GM12874 (cell line): ENCODE measurements around the gene MAGEA2B.
"Not testable (repeated sequence)": the region's sequence is repeated elsewhere in the genome, so short reads cannot be mapped to it uniquely, and the experiment has no call there.

Experiments
- CTCF ChIP-seq: IDR thresholded peaks from 2 replicates; pipeline ENCODE4 v1.5.1; 2011; ENCODE audit warnings: low read depth, mild to moderate bottlenecking, control low read depth, low read length, moderate library complexity; ENCODE audit not compliant: insufficient read depth

Gene MAGEA2B

GRCh38 chrX:152735101-152735500 lies 20.7 kb downstream of the MAGEA2B start:
- no peak for TF ChIP-seq CTCF

GRCh38 chrX:152735860-152736511 lies 21.6 kb downstream of the MAGEA2B start:
- no peak for TF ChIP-seq CTCF

- TF ChIP-seq CTCF, result no peak
These were observed 24.1 kb downstream of the MAGEA2B start for GRCh38 chrX:152738560-152738959.

GRCh38 chrX:152753686-152754650 lies 39.5 kb downstream of the MAGEA2B start, which contains the start of gene MAGEA2:
Gene MAGEA2, minus strand, starts transcription at chrX:152753842. Its CDS starts 2,479 bp downstream, at chrX:152751363.
- not testable (repeated sequence) for TF ChIP-seq CTCF

- not testable (repeated sequence) for TF ChIP-seq CTCF
These were observed 44.5 kb downstream of the MAGEA2B start, which contains the start of gene CSAG3 for GRCh38 chrX:152758918-152759317. Gene CSAG3, plus strand, starts transcription at chrX:152759218.
